Measurements from ENCODE around the gene LAMA2. TPM values are rescaled to one million over a fixed set of nuclear protein-coding genes. Genes with fewer than 3 reads are reported as not detected.

Gene LAMA2
- total and polyA plus RNA-seq, 2 donors (not counting 3 experiments of a cell fraction or from before 2014, with no cell fraction given): 0.51 to 0.75 TPM

DNA sequence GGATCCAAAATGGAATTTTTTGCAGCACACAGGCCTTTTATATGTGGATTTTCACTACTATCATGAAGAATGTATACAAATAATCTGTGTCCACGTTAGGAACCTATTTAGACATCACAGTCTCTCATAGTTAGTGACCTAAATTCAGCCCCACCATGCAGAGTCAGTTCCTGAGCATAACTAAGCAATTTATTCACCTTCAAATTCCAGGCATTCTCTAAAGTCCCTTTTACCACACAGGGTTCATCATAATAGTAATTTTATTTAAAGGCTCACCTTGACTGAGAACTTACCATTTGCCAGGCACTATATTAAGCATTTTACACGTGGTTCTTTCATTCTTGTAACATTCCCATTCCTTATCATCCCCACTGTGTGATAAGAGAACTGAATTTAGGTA is 473.2 kb downstream of the LAMA2 start:
- H3K4me2 ChIP-seq (ENCODE audit: insufficient read depth, low read length): no peak overlapping the region
- no peak overlapping the region for H2AFZ ChIP-seq (ENCODE audit: low read depth, low read length)
- intact Hi-C loops (cut with micrococcal nuclease): no loop called here
- peaks cover 11% of the 10 kb centered on the region for H3K4me1 ChIP-seq (ENCODE audit: control insufficient read depth, extremely low read depth, insufficient read depth, low read length)
- BruUV-seq (replicated peaks): no TSS peak
- H3K4me3 ChIP-seq (replicated peaks in 1 of 3; ENCODE audit: insufficient read depth in 1 of 3, low read depth in 1 of 3, low read length in 3 of 3): no peak overlapping the region
- no peaks in the 10 kb centered on the region for H3K36me3 ChIP-seq (ENCODE audit: control insufficient read depth in 2 of 2, extremely low read depth in 1 of 2, insufficient read depth in 2 of 2, low read length in 2 of 2)
- no peak for DNase-seq (ENCODE audit: low read depth, low spot score)
- no peaks in the 10 kb centered on the region for H4K20me1 ChIP-seq (replicated peaks; ENCODE audit: control insufficient read depth, extremely low read depth, insufficient read depth, low read length)
- H3K9ac ChIP-seq (replicated peaks; ENCODE audit: extremely low read depth, insufficient read depth, low read length): no peak overlapping the region
- ChIA-PET POLR2A (no interaction called here), CTCF (interaction anchor here (0.7 to 1.5 kb wide), 3 partner anchors 14 to 104 kb away, joined by 3 to 8 read pairs (median 3); no protein-coding TSS in a partner anchor)
- H3K27me3 ChIP-seq (ENCODE audit: control insufficient read depth in 2 of 2, insufficient read depth in 2 of 2, low read length in 2 of 2): no peaks in the 10 kb centered on the region
- no peaks in the 10 kb centered on the region for H3K79me2 ChIP-seq (ENCODE audit: control insufficient read depth, insufficient read depth, low read length)
- TF ChIP-seq GATA2 (IDR thresholded peaks at IDR 0.05; ENCODE audit: insufficient read depth, insufficient read length, low read depth, low read length): no peak
- TF ChIP-seq POLR2A (IDR thresholded peaks at IDR 0.05; ENCODE audit: low read depth, low read length): no peak
- no peak for TF ChIP-seq JUN (IDR thresholded peaks at IDR 0.05; ENCODE audit: borderline replicate concordance, insufficient read depth, insufficient read length, low read depth)
- TF ChIP-seq FOS (IDR thresholded peaks at IDR 0.05; ENCODE audit: borderline replicate concordance, insufficient read depth, low read length): no peak
- no peak for TF ChIP-seq POLR2AphosphoS5 (IDR thresholded peaks at IDR 0.05; ENCODE audit: insufficient read depth, low read depth, low read length)
- no peak for TF ChIP-seq MYC (IDR thresholded peaks at IDR 0.05; ENCODE audit: low read depth, low read length)
- TF ChIP-seq, protein P1, sequence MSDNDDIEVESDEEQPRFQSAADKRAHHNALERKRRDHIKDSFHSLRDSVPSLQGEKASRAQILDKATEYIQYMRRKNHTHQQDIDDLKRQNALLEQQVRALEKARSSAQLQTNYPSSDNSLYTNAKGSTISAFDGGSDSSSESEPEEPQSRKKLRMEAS (IDR thresholded peaks at IDR 0.05; ENCODE audit: insufficient read depth, insufficient read length): no peak
- TF ChIP-seq, protein P2, sequence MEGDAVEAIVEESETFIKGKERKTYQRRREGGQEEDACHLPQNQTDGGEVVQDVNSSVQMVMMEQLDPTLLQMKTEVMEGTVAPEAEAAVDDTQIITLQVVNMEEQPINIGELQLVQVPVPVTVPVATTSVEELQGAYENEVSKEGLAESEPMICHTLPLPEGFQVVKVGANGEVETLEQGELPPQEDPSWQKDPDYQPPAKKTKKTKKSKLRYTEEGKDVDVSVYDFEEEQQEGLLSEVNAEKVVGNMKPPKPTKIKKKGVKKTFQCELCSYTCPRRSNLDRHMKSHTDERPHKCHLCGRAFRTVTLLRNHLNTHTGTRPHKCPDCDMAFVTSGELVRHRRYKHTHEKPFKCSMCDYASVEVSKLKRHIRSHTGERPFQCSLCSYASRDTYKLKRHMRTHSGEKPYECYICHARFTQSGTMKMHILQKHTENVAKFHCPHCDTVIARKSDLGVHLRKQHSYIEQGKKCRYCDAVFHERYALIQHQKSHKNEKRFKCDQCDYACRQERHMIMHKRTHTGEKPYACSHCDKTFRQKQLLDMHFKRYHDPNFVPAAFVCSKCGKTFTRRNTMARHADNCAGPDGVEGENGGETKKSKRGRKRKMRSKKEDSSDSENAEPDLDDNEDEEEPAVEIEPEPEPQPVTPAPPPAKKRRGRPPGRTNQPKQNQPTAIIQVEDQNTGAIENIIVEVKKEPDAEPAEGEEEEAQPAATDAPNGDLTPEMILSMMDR (IDR thresholded peaks at IDR 0.05; ENCODE audit: extremely low read depth in 1 of 2, insufficient read depth in 1 of 2, low read depth in 1 of 2, low read length in 2 of 2): no peak
- TF ChIP-seq EZH2 (IDR thresholded peaks at IDR 0.05; ENCODE audit: borderline replicate concordance, low read depth, low read length, severe bottlenecking): no peak
- no peaks in the 10 kb centered on the region for H3K9me3 ChIP-seq (replicated peaks; ENCODE audit: control insufficient read depth, insufficient read depth, low read length)
- FAIRE-seq: no peak
- H3K27ac ChIP-seq (ENCODE audit: insufficient read depth, low read depth, low read length): no peak overlapping the region
- dilution Hi-C loops (cut with MboI; ENCODE audit: extremely low pct_ligation_motif_present, low sequenced_read_pairs): no loop called here
- H3K9me1 ChIP-seq (replicated peaks; ENCODE audit: control insufficient read depth, extremely low read depth, insufficient read depth, low read length): no peaks in the 10 kb centered on the region

Data from endothelial cell of umbilical vein (primary cell).